HepG2 (cell line): ENCODE measurements around the gene ASB3. TPM values are rescaled to one million over a fixed set of nuclear protein-coding genes. Genes with fewer than 3 reads are reported as not detected.

Experiments
- ADNP ChIP-seq: sonication (generic); formaldehyde crosslinking; IDR thresholded peaks from 2 replicates; pipeline ENCODE4 v1.4.0; 2020; ENCODE audit warnings: missing genetic modification reagents
- ATF7-NPFF ChIP-seq: sonication (generic); formaldehyde crosslinking; IDR thresholded peaks from 2 replicates; pipeline ENCODE4 v1.8.1; 2023; ENCODE audit warnings: mild to moderate bottlenecking, low read depth, missing genetic modification reagents, moderate library complexity
- BATF2 ChIP-seq: sonication (generic); formaldehyde crosslinking; IDR thresholded peaks from 2 replicates; pipeline ENCODE4 v1.8.0; 2022; ENCODE audit warnings: mild to moderate bottlenecking, missing genetic modification reagents, moderate library complexity
- BCL3 ChIP-seq: sonication (generic); formaldehyde crosslinking; IDR thresholded peaks from 2 replicates; pipeline ENCODE4 v1.5.1; 2020; ENCODE audit warnings: mild to moderate bottlenecking, missing genetic modification reagents, moderate library complexity
- BCL6 ChIP-seq: IDR thresholded peaks from 2 replicates; pipeline ENCODE4 v1.6.1; 2016; ENCODE audit warnings: missing genetic modification reagents, missing compliant biosample characterization
- DPF2 ChIP-seq: sonication (generic); formaldehyde crosslinking; IDR thresholded peaks from 2 replicates; pipeline ENCODE4 v1.4.0; 2020; ENCODE audit warnings: mild to moderate bottlenecking, low read depth, missing genetic modification reagents, borderline replicate concordance
- FOXA3 ChIP-seq: IDR thresholded peaks from 2 replicates; pipeline ENCODE4 v1.6.1; 2016; ENCODE audit warnings: missing genetic modification reagents, missing compliant biosample characterization
- HIVEP1 ChIP-seq: sonication (generic); formaldehyde crosslinking; IDR thresholded peaks from 2 replicates; pipeline ENCODE4 v1.4.0; 2020; ENCODE audit warnings: mild to moderate bottlenecking, missing genetic modification reagents
- MBD4 ChIP-seq: IDR thresholded peaks from 2 replicates; pipeline ENCODE4 v1.6.1; 2012; ENCODE audit warnings: low read length, inconsistent platforms, borderline replicate concordance
- ZFP91 ChIP-seq: sonication (generic); formaldehyde crosslinking; IDR thresholded peaks from 2 replicates; pipeline ENCODE4 v1.9.0; 2022; ENCODE audit warnings: missing genetic modification reagents, mild to moderate bottlenecking, borderline replicate concordance
- ZNF180 ChIP-seq: sonication (generic); formaldehyde crosslinking; IDR thresholded peaks from 2 replicates; pipeline ENCODE4 v1.4.0; 2020; ENCODE audit warnings: low read depth, missing genetic modification reagents, borderline replicate concordance
- ZNF382 ChIP-seq: sonication (generic); formaldehyde crosslinking; IDR thresholded peaks from 2 replicates; pipeline ENCODE4 v1.5.0; 2020; ENCODE audit warnings: missing genetic modification reagents, mild to moderate bottlenecking, borderline replicate concordance
- ZNF619 ChIP-seq: sonication (generic); formaldehyde crosslinking; IDR thresholded peaks from 2 replicates; pipeline ENCODE4 v1.4.0; 2020; ENCODE audit warnings: mild to moderate bottlenecking, missing genetic modification reagents
- ZNF749 ChIP-seq: sonication (generic); formaldehyde crosslinking; IDR thresholded peaks from 2 replicates; pipeline ENCODE4 v1.8.0; 2022; ENCODE audit warnings: mild to moderate bottlenecking, missing genetic modification reagents, moderate library complexity, borderline replicate concordance
- ZSCAN20 ChIP-seq: sonication (generic); formaldehyde crosslinking; IDR thresholded peaks from 2 replicates; pipeline ENCODE4 v1.4.0; 2020; ENCODE audit warnings: missing genetic modification reagents, mild to moderate bottlenecking, borderline replicate concordance
- polyA plus RNA-seq, 8 experiments: library from polyadenylated mRNA; depleted of rRNA in 3 of 8; stranded (reverse) in 7 of 8; unstranded in 1 of 8; fragments of >200 nt; fragmentation: Illumina TruSeq in 4 of 8; extraction: Trizol in 4 of 8; gene quantifications; 2 replicates each; pipeline versions ENCODE4 v1.2.1 to v1.2.3, GENCODE V29; 2011 to 2016; ENCODE audit warnings: low read depth in 4 of 8, missing spikeins in 1 of 8, mixed read lengths in 1 of 8; ENCODE audit not compliant: insufficient read depth in 1 of 8
- total RNA-seq, 5 experiments: library from RNA; depleted of rRNA; stranded (reverse); fragments of >200 nt; fragmentation: Illumina TruSeq; extraction: Trizol; gene quantifications; 2 replicates each; pipeline ENCODE4 v1.2.3, GENCODE V29; 2016; ENCODE audit warnings: low read depth in 1 of 5
- TF ChIP-seq, protein P1 (sequence below): sonication (generic); formaldehyde crosslinking; IDR thresholded peaks from 2 replicates; pipeline ENCODE4 v1.4.0; 2020; ENCODE audit warnings: mild to moderate bottlenecking, missing genetic modification reagents
- TF ChIP-seq, protein P2 (sequence below): sonication (generic); formaldehyde crosslinking; IDR thresholded peaks from 2 replicates; pipeline ENCODE4 v1.5.1; 2020; ENCODE audit warnings: missing genetic modification reagents, mild to moderate bottlenecking, borderline replicate concordance
- TF ChIP-seq, protein P3 (sequence below), 2 experiments: sonication (generic) in 1 of 2; formaldehyde crosslinking in 1 of 2; IDR thresholded peaks; 2 replicates each; pipeline versions ENCODE4 v1.4.0 to v1.6.1; 2018 to 2020; ENCODE audit warnings: missing genetic modification reagents in 2 of 2, borderline replicate concordance in 1 of 2, low read depth in 1 of 2, mild to moderate bottlenecking in 1 of 2, missing biosample characterization in 1 of 2

The ASB3 gene
- total and polyA plus RNA-seq, 2 of the 13 experiments (the other 11 are each of a cell fraction or from before 2014, with no cell fraction given) = 40.1 to 41.8 TPM

DNA sequence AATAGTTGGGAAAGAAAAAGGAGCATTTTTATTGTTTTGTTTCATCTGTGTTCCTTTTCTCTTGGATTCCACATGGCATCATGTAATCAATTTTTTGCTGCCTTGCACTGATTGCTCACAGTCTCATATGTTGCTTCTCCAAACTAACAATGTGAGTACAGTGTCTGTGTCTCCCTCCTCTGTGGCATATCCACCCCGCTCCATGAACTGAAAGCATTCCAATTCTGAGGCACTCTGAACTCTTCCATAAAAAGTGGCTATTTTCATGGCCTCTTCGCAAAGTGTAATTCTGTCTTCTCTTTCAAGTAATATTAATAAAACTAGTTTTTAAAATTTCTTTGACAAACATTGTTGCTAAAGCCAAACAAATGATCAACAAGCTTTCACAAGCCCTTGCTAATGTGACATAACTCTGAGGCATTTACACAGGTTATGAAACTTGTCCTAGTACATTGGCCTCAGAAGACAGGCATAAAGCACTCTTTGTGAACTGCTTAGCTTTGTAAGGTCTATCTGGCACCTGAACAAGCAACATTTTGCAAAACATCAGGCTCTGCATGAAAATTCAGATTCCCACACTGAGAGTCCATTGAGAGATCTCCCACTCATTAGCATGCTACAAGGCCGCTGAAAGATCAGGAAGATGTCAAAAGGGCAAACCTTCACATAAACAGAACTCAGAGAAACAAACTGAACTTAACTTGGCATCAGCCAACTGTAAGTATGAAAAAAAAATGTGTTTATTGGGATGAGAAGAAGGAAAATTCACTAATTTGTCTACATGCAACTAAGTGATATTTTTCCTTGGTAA, 40.0 kb upstream of the ASB3 start (continued):
- TF ChIP-seq, protein P1, sequence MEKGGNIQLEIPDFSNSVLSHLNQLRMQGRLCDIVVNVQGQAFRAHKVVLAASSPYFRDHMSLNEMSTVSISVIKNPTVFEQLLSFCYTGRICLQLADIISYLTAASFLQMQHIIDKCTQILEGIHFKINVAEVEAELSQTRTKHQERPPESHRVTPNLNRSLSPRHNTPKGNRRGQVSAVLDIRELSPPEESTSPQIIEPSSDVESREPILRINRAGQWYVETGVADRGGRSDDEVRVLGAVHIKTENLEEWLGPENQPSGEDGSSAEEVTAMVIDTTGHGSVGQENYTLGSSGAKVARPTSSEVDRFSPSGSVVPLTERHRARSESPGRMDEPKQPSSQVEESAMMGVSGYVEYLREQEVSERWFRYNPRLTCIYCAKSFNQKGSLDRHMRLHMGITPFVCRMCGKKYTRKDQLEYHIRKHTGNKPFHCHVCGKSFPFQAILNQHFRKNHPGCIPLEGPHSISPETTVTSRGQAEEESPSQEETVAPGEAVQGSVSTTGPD = peak; percentile 61; the same call in 1 of the 2 replicates
- TF ChIP-seq BATF2 (CRISPR knock-in tag) = peak; percentile 82; the same call in 1 of the 2 replicates
- peak; percentile 90; the same call in 1 of the 2 replicates for TF ChIP-seq ZNF749
- peak; percentile 98 for TF ChIP-seq BCL6 (CRISPR knock-in tag)
- TF ChIP-seq, protein P2, sequence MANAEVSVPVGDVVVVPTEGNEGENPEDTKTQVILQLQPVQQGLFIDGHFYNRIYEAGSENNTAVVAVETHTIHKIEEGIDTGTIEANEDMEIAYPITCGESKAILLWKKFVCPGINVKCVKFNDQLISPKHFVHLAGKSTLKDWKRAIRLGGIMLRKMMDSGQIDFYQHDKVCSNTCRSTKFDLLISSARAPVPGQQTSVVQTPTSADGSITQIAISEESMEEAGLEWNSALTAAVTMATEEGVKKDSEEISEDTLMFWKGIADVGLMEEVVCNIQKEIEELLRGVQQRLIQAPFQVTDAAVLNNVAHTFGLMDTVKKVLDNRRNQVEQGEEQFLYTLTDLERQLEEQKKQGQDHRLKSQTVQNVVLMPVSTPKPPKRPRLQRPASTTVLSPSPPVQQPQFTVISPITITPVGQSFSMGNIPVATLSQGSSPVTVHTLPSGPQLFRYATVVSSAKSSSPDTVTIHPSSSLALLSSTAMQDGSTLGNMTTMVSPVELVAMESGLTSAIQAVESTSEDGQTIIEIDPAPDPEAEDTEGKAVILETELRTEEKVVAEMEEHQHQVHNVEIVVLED (CRISPR knock-in tag) = peak; percentile 54; the same call in 1 of the 2 replicates
- TF ChIP-seq FOXA3 (CRISPR knock-in tag) = peak; percentile 99
- peak; percentile 25; the same call in 1 of the 2 replicates for TF ChIP-seq BCL3 (CRISPR knock-in tag)
- TF ChIP-seq ZSCAN20 (CRISPR knock-in tag) = no peak
- TF ChIP-seq ATF7-NPFF (CRISPR knock-in tag) = no peak
- TF ChIP-seq ADNP = no peak
- peak; percentile 99 for TF ChIP-seq DPF2 (CRISPR knock-in tag)
- TF ChIP-seq, protein P3, sequence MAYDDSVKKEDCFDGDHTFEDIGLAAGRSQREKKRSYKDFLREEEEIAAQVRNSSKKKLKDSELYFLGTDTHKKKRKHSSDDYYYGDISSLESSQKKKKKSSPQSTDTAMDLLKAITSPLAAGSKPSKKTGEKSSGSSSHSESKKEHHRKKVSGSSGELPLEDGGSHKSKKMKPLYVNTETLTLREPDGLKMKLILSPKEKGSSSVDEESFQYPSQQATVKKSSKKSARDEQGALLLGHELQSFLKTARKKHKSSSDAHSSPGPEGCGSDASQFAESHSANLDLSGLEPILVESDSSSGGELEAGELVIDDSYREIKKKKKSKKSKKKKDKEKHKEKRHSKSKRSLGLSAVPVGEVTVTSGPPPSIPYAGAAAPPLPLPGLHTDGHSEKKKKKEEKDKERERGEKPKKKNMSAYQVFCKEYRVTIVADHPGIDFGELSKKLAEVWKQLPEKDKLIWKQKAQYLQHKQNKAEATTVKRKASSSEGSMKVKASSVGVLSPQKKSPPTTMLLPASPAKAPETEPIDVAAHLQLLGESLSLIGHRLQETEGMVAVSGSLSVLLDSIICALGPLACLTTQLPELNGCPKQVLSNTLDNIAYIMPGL (CRISPR knock-in tag; IDR thresholded peaks at IDR 0.05; ENCODE audit: borderline replicate concordance in 1 of 2, low read depth in 1 of 2) = peak; percentile 57 to 84; a peak in 2 of 4 replicates
- TF ChIP-seq MBD4 = peak; percentile 91; the same call in 1 of the 2 replicates
- no peak for TF ChIP-seq ZFP91 (CRISPR knock-in tag)
- no peak for TF ChIP-seq ZNF180 (CRISPR knock-in tag)
- no peak for TF ChIP-seq HIVEP1 (CRISPR knock-in tag)
- no peak for TF ChIP-seq ZNF619 (CRISPR knock-in tag)
- TF ChIP-seq ZNF382 (CRISPR knock-in tag) = no peak
